Measurements from ENCODE around the gene IL2.

The IL2 gene

GRCh38 chr4:122403861-122404260 is 52.7 kb downstream of the IL2 start:
- no peak for TF ChIP-seq CTCF (IDR thresholded peaks at IDR 0.05; ENCODE audit: low read depth, low read length)
- no peak overlapping the region for H3K4me3 ChIP-seq (replicated peaks in 1 of 2; ENCODE audit: low read depth in 2 of 2, low read length in 2 of 2)
- no peak for DNase-seq (ENCODE audit: low read depth in 2 of 2)

Data from cardiac fibroblast (primary cell).